Raji (cell line): ENCODE data around the gene CISD1.
A peak's percentile ranks its signal among the peaks of the same experiment; 100 is the strongest.

ENCODE experiments used
- POLR2A ChIP-seq: IDR thresholded peaks from 2 replicates; pipeline ENCODE4 v1.6.1; 2011; ENCODE audit warnings: low read depth, low read length, control low read depth; ENCODE audit not compliant: insufficient read depth

Gene CISD1

GRCh38 chr10:58264780-58265179 is 4.2 kb upstream of the CISD1 start:
- no peak for TF ChIP-seq POLR2A

GRCh38 chr10:58265249-58265648 is 3.7 kb upstream of the CISD1 start:
- TF ChIP-seq POLR2A, result no peak

- no peak for TF ChIP-seq POLR2A
These were observed 2.7 kb upstream of the CISD1 start for GRCh38 chr10:58266003-58266825.

- peak; percentile 60; the same call in 1 of the 2 replicates for TF ChIP-seq POLR2A
These were observed 1.9 kb upstream of the CISD1 start for GRCh38 chr10:58266826-58267712.

GRCh38 chr10:58267713-58268453 is 1.1 kb upstream of the CISD1 start, which contains the start of gene IPMK:
TSS of gene IPMK (minus strand) at chr10:58267894. CDS start at chr10:58267611, 283 bp downstream.
- TF ChIP-seq POLR2A, result peak; percentile 81

GRCh38 chr10:58268454-58268945 is 462 bp upstream of the CISD1 start:
- TF ChIP-seq POLR2A, result no peak

GRCh38 chr10:58269782-58270290 is 874 bp downstream of the CISD1 start:
- TF ChIP-seq POLR2A, result no peak

GRCh38 chr10:58275261-58275660 is 6.3 kb downstream of the CISD1 start:
- no peak for TF ChIP-seq POLR2A

- no peak for TF ChIP-seq POLR2A
These were observed 6.9 kb downstream of the CISD1 start for GRCh38 chr10:58275908-58276307.

- no peak for TF ChIP-seq POLR2A
These were observed 9.5 kb downstream of the CISD1 start for GRCh38 chr10:58278274-58278961.

- TF ChIP-seq POLR2A, result no peak
These were observed 10.0 kb downstream of the CISD1 start for GRCh38 chr10:58278962-58279307.

- TF ChIP-seq POLR2A, result no peak
These were observed 11.5 kb downstream of the CISD1 start for GRCh38 chr10:58280477-58280876.

GRCh38 chr10:58281092-58281752 is 12.3 kb downstream of the CISD1 start:
- no peak for TF ChIP-seq POLR2A

- TF ChIP-seq POLR2A, result no peak
These were observed 13.7 kb downstream of the CISD1 start for GRCh38 chr10:58282615-58283014.

- no peak for TF ChIP-seq POLR2A
These were observed 22.7 kb downstream of the CISD1 start for GRCh38 chr10:58291538-58292174.
